Activated naive CD4-positive, alpha-beta T cell treated with anti-CD3 and anti-CD28 coated beads for 36 hours (primary cell): Measurements from ENCODE around the gene MMP7. TPM values are rescaled to one million over a fixed set of nuclear protein-coding genes. Genes with fewer than 3 reads are reported as not detected.

ENCODE experiments used
- CTCF ChIA-PET: fragments of 350-600 bp; sonication (Branson Sonifier 250); formaldehyde crosslinking; loops from one replicate; lab custom pipeline; 2021; ENCODE audit warnings: antibody characterized with exemption; lab: Charles Lee
- DNase-seq: peaks from one replicate; pipeline ENCODE4 v3.0.0-alpha.2; 2020
- H3K27ac Mint-ChIP-seq: one replicate; pipeline ENCODE4 v1.8.0; 2021; ENCODE audit warnings: mild to moderate bottlenecking, mixed read lengths
- H3K27me3 Mint-ChIP-seq: one replicate; pipeline ENCODE4 v1.8.0; 2021; ENCODE audit warnings: low read depth, mixed read lengths
- H3K36me3 Mint-ChIP-seq: one replicate; pipeline ENCODE4 v1.8.0; 2021; ENCODE audit warnings: low read depth, mixed read lengths
- H3K4me1 Mint-ChIP-seq: one replicate; pipeline ENCODE4 v1.8.0; 2021; ENCODE audit warnings: low read depth, mixed read lengths
- H3K4me3 Mint-ChIP-seq: one replicate; pipeline ENCODE4 v1.8.0; 2021; ENCODE audit warnings: mild to moderate bottlenecking, moderate library complexity, mixed read lengths
- H3K9me3 Mint-ChIP-seq: one replicate; pipeline ENCODE4 v1.8.0; 2021; ENCODE audit warnings: mixed read lengths
- intact Hi-C: fragments of 100-400 bp; cut with micrococcal nuclease; formaldehyde crosslinking; loops from one replicate; pipeline ENCODE4 v1.15.1; 2023
- total RNA-seq, 2 experiments: library from RNA; stranded (reverse); gene quantifications; one replicate each; pipeline ENCODE4 v1.2.3, GENCODE V29; 2021

Gene MMP7
- total RNA-seq, 2 experiments from 2014 or later = not detected

GRCh38 chr11:102489186-102490145 lies 41.1 kb downstream of the MMP7 start:
- H3K36me3 Mint-ChIP-seq = no peaks in the 10 kb centered on the region
- H3K27me3 Mint-ChIP-seq = no peaks in the 10 kb centered on the region
- peak overlapping the region; percentile 35 for H3K27ac Mint-ChIP-seq
- intact Hi-C loops = loop anchor here (1.0 to 2.0 kb wide), 5 partner anchors 13 to 73 kb away; no protein-coding TSS in a partner anchor
- CTCF ChIA-PET = interaction anchor here (1.3 to 3.1 kb wide), 4 partner anchors 10 to 147 kb away, joined by 3 to 18 read pairs (median 9); no protein-coding TSS in a partner anchor
- no peaks in the 10 kb centered on the region for H3K9me3 Mint-ChIP-seq
- peaks cover 63% of the 10 kb centered on the region for H3K4me1 Mint-ChIP-seq
- H3K4me3 Mint-ChIP-seq = no peak overlapping the region
- DNase-seq = peak; percentile 59

GRCh38 chr11:102488208-102488607 lies 42.3 kb downstream of the MMP7 start:
- no peaks in the 10 kb centered on the region for H3K36me3 Mint-ChIP-seq
- no peaks in the 10 kb centered on the region for H3K9me3 Mint-ChIP-seq
- DNase-seq = no peak
- peak overlapping the region; percentile 42 for H3K27ac Mint-ChIP-seq
- CTCF ChIA-PET = interaction anchor here (0.6 to 3.1 kb wide), 11 partner anchors 9 to 199 kb away, joined by 3 to 18 read pairs (median 3); no protein-coding TSS in a partner anchor
- H3K4me3 Mint-ChIP-seq = peak overlapping the region; percentile 13
- H3K27me3 Mint-ChIP-seq = no peaks in the 10 kb centered on the region
- peaks cover 63% of the 10 kb centered on the region for H3K4me1 Mint-ChIP-seq
- intact Hi-C loops = loop anchor here (2.0 kb wide), 1 partner anchor 71 kb away; no protein-coding TSS in a partner anchor

GRCh38 chr11:102487214-102487613 lies 43.3 kb downstream of the MMP7 start:
- H3K9me3 Mint-ChIP-seq = no peaks in the 10 kb centered on the region
- H3K4me1 Mint-ChIP-seq = peaks cover 56% of the 10 kb centered on the region
- no peaks in the 10 kb centered on the region for H3K27me3 Mint-ChIP-seq
- H3K36me3 Mint-ChIP-seq = no peaks in the 10 kb centered on the region
- CTCF ChIA-PET = interaction anchor here (0.8 to 3.1 kb wide), 5 partner anchors 10 to 145 kb away, joined by 3 to 18 read pairs (median 6); no protein-coding TSS in a partner anchor
- DNase-seq = no peak
- no peak overlapping the region for H3K4me3 Mint-ChIP-seq
- intact Hi-C loops = no loop called here
- H3K27ac Mint-ChIP-seq = no peak overlapping the region

- intact Hi-C loops = loop anchor here (1.0 kb wide), 1 partner anchor 9 kb away; no protein-coding TSS in a partner anchor
- CTCF ChIA-PET = interaction anchor here (1.0 to 3.1 kb wide), 3 partner anchors 10 to 144 kb away, joined by 6 to 18 read pairs (median 15); no protein-coding TSS in a partner anchor
- H3K27me3 Mint-ChIP-seq = no peaks in the 10 kb centered on the region
These were observed 44.0 kb downstream of the MMP7 start for GRCh38 chr11:102486584-102486983.

GRCh38 chr11:102485095-102485722 lies 45.3 kb downstream of the MMP7 start:
- H3K27ac Mint-ChIP-seq = no peak overlapping the region
- H3K9me3 Mint-ChIP-seq = no peaks in the 10 kb centered on the region
- peaks cover 44% of the 10 kb centered on the region for H3K4me1 Mint-ChIP-seq
- CTCF ChIA-PET = interaction anchor here (0.6 to 1.2 kb wide), 2 partner anchors 9 kb away, joined by 3 read pairs; no protein-coding TSS in a partner anchor
- intact Hi-C loops = no loop called here
- no peaks in the 10 kb centered on the region for H3K27me3 Mint-ChIP-seq
- no peak for DNase-seq
- no peaks in the 10 kb centered on the region for H3K36me3 Mint-ChIP-seq
- no peak overlapping the region for H3K4me3 Mint-ChIP-seq

More at GRCh38 chr11:102486584-102486983, 44.0 kb downstream of the MMP7 start:
- H3K9me3 Mint-ChIP-seq = no peaks in the 10 kb centered on the region
- no peaks in the 10 kb centered on the region for H3K36me3 Mint-ChIP-seq
- no peak overlapping the region for H3K4me3 Mint-ChIP-seq
- H3K4me1 Mint-ChIP-seq = peaks cover 49% of the 10 kb centered on the region
- H3K27ac Mint-ChIP-seq = no peak overlapping the region
- no peak for DNase-seq

GRCh38 chr11:102482433-102482832 lies 48.1 kb downstream of the MMP7 start:
- DNase-seq = no peak
- CTCF ChIA-PET = no interaction called here

GRCh38 chr11:102479733-102480132 lies 50.8 kb downstream of the MMP7 start:
- Mint-ChIP-seq H3K4me3 (no peak overlapping the region), H3K27ac (no peak overlapping the region), H3K9me3 (no peaks in the 10 kb centered on the region), H3K27me3 (no peaks in the 10 kb centered on the region), H3K36me3 (no peaks in the 10 kb centered on the region), H3K4me1 (peaks cover 39% of the 10 kb centered on the region)
- DNase-seq = no peak
- CTCF ChIA-PET = interaction anchor here (0.8 to 2.7 kb wide), 4 partner anchors 9 to 138 kb away, joined by 3 to 10 read pairs (median 5); no protein-coding TSS in a partner anchor
- intact Hi-C loops = no loop called here

More at GRCh38 chr11:102482433-102482832, 48.1 kb downstream of the MMP7 start:
- Mint-ChIP-seq H3K4me3 (no peak overlapping the region), H3K27ac (no peak overlapping the region), H3K27me3 (no peaks in the 10 kb centered on the region), H3K9me3 (no peaks in the 10 kb centered on the region), H3K4me1 (peaks cover 38% of the 10 kb centered on the region), H3K36me3 (no peaks in the 10 kb centered on the region)
- intact Hi-C loops = no loop called here

GRCh38 chr11:102478673-102479299 lies 51.8 kb downstream of the MMP7 start:
- H3K27me3 Mint-ChIP-seq = no peaks in the 10 kb centered on the region
- CTCF ChIA-PET = interaction anchor here (0.8 to 3.2 kb wide), 6 partner anchors 9 to 137 kb away, joined by 3 to 18 read pairs (median 5); no protein-coding TSS in a partner anchor
- no peak for DNase-seq
- H3K4me3 Mint-ChIP-seq = no peak overlapping the region
- H3K9me3 Mint-ChIP-seq = no peaks in the 10 kb centered on the region
- H3K36me3 Mint-ChIP-seq = no peaks in the 10 kb centered on the region
- no peak overlapping the region for H3K27ac Mint-ChIP-seq
- peaks cover 48% of the 10 kb centered on the region for H3K4me1 Mint-ChIP-seq
- intact Hi-C loops = no loop called here

GRCh38 chr11:102476812-102477211 lies 53.7 kb downstream of the MMP7 start:
- Mint-ChIP-seq H3K36me3 (no peaks in the 10 kb centered on the region), H3K27me3 (no peaks in the 10 kb centered on the region), H3K27ac (peak overlapping the region; percentile 75), H3K4me3 (peak overlapping the region; percentile 17), H3K4me1 (peaks cover 59% of the 10 kb centered on the region), H3K9me3 (no peaks in the 10 kb centered on the region)
- intact Hi-C loops = loop anchor here (1.0 kb wide), 5 partner anchors 9 to 47 kb away; no protein-coding TSS in a partner anchor
- peak; percentile 61 for DNase-seq
- CTCF ChIA-PET = interaction anchor here (0.5 to 3.2 kb wide), 13 partner anchors 10 to 135 kb away, joined by 3 to 18 read pairs (median 6); no protein-coding TSS in a partner anchor

- no peak for DNase-seq
- Mint-ChIP-seq H3K4me1 (peaks cover 66% of the 10 kb centered on the region), H3K36me3 (no peaks in the 10 kb centered on the region), H3K27me3 (no peaks in the 10 kb centered on the region), H3K9me3 (no peaks in the 10 kb centered on the region), H3K27ac (peak overlapping the region; percentile 75), H3K4me3 (no peak overlapping the region)
- intact Hi-C loops = loop anchor here (1.0 kb wide), 4 partner anchors 8 to 46 kb away; no protein-coding TSS in a partner anchor
- CTCF ChIA-PET = interaction anchor here (0.5 to 3.2 kb wide), 16 partner anchors 9 to 160 kb away, joined by 3 to 18 read pairs (median 4); no protein-coding TSS in a partner anchor
These were observed 54.5 kb downstream of the MMP7 start for GRCh38 chr11:102476069-102476468.

- CTCF ChIA-PET = interaction anchor here (0.9 kb wide), 1 partner anchor 51 kb away, joined by 3 read pairs; no protein-coding TSS in a partner anchor
- Mint-ChIP-seq H3K27ac (no peak overlapping the region), H3K36me3 (no peaks in the 10 kb centered on the region), H3K4me1 (peaks cover 79% of the 10 kb centered on the region), H3K9me3 (no peaks in the 10 kb centered on the region), H3K27me3 (no peaks in the 10 kb centered on the region), H3K4me3 (no peak overlapping the region)
- intact Hi-C loops = loop anchor here (5.0 kb wide), 1 partner anchor 564 kb away; no protein-coding TSS in a partner anchor
- DNase-seq = peak; percentile 37
These were observed 57.0 kb downstream of the MMP7 start for GRCh38 chr11:102473543-102473942.
